GM19238 (cell line): Measurements from ENCODE around the gene CAPN8.

Experiments
- DNase-seq: peaks from one replicate; pipeline ENCODE4 v3.0.0; 2011; ENCODE audit warnings: low spot score; ENCODE audit not compliant: insufficient read length

Gene CAPN8

DNA sequence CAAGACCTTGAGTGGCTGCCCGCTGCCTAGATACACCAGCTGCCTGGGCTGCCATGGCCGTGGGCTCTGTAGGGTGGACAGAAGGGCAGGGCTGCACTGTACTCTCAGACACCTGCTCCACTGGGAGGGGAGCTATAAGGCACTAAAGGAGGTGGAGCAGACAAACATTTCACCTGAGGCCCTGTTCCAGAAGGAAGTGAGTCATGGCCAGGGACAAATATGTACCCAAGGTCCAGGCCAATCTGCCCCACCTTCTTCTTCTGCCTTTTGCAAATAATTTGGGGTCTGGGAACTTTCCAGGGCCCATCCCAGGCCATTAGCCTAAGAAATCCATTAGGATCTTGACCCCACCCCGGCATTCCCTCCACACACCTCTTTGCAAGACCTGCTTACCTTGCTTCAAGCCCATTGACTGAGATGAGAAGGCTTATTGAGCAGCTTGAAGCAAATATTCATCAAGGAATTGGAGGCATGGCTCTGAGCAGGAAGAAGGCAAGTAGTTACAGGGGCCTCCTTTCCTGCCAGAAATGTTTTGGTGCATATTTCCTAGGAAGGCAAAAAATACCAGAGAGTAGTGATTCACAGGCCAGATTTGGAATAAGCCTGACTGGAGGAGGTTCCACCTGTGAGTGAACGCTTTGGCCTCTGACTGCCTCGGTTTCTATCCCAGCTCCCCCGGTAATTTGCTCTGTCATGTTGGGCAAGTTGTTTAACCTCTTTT is at the start of gene CAPN8:
CAPN8 (minus strand) TSS at position 110 of the 721 bp plus-strand sequence; CDS start at position 55, 55 bp downstream.
- no peak for DNase-seq

DNA sequence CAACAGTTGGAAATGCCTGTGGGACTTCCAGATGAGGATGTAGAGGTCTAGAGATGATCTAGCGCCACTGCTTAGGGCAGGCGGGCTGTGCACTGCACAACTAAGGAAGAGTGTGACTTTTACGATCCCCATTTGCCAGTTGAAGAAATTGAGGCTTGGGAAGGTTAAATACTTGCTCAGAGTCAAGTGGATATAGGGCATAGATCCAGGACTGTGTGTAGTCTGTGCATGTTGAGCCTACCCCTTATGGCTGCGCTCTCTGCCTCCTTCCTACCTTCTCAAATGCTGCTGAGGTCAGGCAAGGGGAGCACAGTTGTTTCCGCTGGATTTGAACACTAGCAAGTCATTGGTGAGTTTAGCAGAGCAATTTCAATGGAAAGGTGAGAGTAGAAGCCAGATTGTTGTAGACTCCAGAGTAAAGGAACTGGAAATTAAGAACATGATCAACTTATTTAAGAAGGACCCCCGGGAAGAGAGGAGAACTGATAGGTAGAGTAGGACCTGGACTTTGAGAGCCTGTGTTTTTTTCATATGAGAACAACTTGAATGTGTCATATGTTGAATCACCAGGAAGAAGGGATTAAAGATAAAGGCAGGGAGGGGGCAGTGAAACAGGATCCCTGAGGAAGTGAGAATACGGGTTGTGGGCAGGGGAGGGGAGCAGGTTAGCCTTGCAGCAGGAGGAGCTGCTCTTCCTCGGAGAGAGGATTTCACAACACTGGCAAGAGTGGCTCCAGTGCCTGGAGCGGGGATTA is 49.5 kb upstream of the CAPN8 start:
- DNase-seq = no peak

DNA sequence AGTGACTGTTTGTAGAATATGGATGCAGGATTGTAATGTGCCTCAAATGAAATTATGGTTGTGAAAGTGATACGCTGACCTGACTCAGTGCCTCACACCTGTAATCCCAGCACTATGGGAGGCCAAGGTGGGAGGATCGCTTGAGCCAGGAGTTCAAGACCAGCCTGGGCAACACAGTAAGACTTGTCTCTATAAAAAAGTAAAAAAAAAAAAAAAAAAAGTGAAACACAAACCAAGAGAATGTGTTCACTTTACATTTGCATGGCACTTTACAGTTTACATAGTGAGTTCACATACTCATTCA is 48.9 kb upstream of the CAPN8 start:
- no peak for DNase-seq

DNA sequence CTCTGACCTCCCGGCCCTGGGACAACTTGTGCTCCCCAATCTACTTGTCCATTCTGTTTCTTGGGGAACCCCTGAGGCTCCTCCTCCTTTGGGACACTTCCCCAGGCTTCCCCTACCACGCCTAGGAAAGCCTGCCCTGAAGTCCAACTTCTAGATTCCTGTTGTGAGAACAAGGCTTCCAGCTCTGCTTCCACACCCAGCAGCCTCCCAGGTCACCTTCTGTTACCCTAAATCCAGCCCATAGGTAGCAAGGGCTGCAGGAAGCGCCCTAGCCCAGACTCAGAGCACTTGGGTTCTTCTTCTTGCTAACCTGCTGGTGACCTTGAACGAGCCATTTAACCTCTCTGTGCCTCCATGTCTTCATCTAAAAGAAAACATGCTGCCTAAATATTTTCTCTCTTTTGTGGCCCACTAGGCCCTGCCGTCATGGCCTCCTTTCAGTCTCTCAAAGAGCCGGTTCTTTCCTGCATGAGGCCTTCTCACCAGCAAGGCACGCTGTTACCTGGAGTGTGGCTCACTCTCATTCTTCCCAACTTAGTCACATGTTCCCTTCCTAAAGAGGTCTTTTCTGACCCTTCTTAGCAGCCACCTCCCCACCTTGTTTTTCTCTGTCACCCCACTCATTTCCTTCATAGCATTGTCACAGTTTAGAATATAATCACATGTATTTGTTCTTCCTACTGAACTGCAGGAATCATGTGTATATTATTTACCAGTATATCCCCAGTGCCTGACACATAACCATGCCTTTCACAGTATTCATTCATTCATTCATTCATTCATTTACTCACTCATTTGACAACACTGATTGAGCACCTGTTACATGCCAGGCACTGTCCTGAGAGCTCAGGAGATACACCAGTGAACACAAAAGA is 48.3 kb upstream of the CAPN8 start:
- DNase-seq = no peak

DNA sequence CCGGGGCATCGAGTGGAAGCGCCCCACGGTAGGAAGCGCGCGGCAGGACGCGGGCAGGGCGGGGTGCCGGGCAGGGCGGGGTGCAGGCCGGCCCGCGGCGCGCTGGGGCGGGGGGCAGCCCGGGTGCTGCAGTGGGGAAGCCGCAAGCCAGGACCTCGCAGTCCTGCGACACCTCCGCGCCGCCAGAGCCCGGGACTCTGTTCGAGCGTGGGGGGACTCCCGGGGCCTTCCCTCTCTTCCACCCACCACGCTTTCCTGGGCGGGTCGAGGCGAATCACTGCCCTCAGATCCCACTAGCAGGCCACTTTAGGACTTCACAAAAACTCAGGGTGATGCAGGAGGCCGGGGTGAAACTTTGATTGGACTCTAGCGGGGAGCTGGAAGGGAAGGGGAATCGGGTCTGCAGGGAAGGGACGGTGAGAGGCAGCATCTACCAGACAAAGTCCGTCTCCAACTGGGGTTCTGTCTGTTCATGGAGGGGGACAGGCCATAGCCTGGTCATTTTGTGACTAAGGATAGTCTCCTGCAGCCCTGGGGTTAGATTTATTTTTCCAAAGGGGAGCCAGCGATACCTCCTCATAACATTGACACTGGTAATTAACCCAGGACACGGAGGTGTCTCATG is 47.5 kb upstream of the CAPN8 start:
- peak; percentile 30 for DNase-seq

DNA sequence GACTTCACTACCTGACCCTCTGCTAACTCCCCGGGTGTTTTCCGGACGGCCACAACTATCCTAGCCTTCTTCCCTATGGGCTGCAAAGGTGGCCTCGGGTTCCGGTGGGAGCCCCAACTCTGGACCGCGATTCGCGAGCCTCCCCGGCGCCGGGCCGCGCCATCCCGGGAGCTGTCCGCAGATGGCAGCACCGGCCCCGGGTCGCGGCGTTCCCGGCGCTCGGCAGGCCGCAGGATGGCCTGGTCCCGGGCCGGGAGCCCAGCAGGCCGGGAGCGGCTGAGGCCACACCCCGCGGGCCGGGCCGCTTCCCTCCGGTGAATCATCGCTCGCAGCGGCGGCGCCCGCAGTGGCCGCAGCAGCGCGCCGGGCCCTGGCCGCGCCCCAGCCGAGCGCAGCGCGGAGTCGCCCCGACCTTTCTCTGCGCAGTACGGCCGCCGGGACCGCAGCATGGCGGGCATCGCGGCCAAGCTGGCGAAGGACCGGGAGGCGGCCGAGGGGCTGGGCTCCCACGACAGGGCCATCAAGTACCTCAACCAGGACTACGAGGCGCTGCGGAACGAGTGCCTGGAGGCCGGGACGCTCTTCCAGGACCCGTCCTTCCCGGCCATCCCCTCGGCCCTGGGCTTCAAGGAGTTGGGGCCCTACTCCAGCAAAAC is 46.8 kb upstream of the CAPN8 start, which contains the start of gene CAPN2:
CAPN2 (plus strand) TSS at position 346 of the 656 bp plus-strand sequence; CDS start at position 448, 102 bp downstream.
- peak; percentile 70 for DNase-seq

DNA sequence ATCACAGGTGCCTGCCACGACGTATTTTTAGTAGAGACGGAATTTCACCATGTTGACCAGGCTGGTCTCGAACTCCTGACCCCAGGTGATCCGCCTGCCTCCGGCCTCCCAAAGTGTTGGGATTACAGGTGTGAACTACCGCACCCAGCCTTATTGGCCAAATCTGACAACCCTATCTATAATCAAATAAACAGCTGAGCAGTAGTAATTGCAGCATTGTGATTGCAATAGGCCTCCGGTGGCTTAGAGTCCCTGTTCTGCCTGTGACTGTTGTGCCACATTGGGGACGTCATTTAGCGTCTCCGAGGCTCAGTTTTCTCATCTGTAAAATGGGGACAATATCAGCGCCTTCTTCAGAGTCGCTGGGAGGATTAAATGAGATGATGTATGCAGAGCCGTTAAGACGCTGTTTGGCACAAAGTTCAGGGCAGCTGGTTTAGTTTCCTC is 46.3 kb upstream of the CAPN8 start:
- no peak for DNase-seq

DNA sequence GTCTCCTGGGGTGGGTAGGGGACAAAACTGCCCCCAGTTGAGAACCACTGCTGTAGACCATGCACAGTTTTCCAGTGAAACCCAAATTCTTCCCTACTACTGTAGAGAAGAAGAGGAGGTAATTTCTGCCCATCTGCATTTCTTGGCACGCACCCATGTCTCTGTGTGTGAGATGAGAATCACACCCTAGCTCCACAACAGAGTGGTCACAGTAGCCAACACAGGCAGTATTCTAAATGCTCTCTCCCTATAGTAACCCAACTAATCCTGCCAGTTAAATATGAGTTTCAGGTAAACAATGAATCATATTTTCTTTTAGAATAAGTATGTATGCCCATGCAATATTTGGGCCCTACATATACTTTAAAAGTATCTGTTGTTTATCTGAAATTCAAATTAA is 45.7 kb upstream of the CAPN8 start:
- DNase-seq = no peak

DNA sequence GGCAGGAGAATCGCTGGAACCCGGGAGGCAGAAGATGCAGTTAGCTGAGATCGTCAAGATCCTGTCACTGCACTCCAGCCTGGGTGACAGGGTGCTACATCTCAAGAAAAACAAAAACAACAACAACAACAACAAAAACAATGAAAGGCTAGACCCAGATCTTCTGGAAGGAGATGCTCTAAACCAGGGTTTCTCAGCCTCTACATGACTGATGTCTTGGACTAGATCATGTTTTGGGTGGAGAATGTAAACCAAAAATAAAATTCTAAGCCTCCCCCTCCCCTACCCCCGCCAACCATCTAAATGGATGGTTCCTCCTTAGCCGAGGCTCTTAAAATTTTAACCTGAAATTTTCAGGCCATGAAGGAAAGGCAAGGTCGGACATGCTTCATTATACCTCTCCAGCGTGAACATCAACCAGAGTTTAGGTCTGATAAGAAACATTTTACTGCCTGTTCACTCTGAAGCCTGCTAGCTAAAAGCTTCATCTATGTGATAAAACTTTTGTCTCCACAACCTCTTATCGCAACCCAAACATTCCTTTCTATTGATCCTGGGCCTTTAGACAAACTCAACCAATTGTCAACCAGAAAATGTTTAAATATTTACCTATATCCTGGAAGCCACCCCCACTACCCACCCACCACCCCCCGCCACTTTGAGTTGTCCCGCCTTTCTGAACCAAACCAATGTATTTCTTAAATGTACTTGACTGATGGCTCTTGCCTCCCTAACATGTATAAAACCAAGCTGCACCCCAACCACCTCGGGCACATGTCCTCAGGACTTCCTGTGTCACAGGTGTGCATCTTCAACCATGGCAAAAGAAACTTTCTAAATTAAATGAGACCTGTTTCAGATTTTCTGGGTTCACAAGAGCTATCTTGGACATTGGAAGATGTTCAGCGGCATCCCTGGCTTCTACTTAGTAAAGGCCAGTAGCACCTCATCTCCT is 45.0 kb upstream of the CAPN8 start:
- no peak for DNase-seq

DNA sequence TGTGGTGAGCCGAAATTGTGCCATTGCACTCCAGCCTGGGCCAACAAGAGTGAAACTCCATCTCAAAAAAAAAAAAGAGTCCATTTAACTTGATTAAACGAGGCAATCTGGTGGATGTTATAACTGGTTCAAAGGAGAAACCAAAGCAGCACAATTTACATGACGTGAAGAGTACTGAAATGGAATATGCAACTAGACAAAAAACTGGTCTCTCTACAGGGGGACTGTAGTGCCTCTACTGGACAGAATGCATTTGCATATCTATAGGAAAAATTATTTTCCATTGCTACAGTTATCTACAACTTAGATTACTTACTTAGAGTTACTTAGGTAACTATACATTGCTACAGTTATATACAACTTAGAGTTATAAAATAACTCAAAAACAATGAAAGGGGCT is 44.1 kb upstream of the CAPN8 start:
- DNase-seq = no peak

DNA sequence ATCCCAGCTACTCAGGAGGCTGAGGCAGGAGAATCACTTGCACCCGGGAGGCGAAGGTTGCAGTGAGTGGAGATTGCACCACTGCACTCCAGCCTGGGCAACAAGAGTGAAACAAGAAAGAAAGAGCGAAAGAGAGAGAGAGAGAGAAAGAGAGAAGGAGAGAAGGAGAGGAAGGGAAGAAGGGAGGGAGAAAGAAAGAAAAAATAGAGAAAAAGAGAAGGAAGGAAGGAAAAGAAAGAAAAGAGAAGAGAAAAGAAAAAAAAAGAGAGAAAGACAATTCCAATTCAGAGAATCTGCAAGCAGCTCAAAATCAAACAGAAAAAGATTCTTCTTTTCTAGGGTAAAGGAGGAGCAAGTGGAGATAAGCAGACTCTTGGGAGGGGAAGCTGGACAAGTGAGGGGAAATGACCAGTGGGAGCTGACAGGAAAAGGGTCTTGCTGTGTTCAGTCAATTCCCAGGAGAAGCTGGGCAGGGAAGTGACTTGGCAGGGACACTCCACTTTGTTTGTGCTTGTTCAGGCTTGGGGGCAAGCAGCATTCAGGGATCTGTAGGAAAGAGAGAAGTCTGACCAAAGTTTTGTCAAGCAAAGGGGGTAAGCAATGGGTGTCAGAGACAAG is 43.3 kb upstream of the CAPN8 start:
- no peak for DNase-seq

DNA sequence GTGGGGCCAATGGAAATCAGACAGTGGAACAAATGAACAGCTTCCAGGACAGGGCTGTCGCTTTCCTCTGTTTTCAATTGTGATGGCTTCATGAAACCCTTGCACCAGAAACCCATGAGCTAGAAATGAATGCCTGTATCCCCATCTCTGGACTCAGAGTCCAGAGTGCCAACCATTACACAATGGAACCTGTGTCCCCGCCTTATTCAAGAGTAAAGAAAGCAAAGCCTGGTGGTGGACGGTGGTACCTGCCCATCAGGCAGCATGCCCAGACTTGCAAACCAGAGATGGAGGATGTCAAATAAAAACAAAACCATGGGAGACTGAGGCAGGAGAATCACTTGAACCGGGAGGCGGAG is 42.5 kb upstream of the CAPN8 start:
- DNase-seq = no peak

DNA sequence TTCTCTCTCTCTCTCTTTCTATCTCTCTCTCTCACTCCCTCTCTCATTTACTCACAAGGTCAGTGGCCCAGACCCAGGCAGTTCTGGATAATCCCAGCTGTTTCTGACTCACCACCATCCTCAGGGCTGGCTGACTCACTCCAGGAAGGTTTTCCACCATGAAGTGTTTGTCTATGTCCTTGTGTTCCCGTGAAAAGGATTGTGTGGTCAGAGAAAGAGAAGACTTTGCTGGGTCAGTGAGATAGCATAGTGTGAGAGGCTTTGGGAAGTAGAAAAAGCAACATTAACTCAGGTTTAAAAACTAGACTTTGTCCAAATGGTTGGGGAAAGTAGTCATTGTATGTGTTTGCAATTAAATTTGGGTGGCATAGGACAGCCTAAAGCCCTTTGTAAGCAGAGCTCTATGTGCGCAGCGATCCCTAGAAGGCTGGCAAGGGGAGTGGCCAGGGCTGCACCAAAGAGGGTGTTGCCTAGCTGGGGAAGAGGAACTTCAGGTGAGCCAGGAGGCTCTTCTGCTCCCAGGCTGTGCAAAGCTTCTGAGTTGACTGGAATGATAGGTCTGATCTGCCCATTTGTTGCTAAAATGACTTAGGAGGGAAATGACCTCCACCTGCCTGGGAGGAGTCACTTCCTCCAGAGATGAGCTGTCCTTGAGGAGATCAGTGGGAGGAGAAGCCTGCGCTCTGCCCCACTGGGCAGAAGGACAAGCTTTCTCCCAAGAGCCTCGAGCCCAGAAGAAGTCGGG is 41.9 kb upstream of the CAPN8 start:
- DNase-seq = no peak

DNA sequence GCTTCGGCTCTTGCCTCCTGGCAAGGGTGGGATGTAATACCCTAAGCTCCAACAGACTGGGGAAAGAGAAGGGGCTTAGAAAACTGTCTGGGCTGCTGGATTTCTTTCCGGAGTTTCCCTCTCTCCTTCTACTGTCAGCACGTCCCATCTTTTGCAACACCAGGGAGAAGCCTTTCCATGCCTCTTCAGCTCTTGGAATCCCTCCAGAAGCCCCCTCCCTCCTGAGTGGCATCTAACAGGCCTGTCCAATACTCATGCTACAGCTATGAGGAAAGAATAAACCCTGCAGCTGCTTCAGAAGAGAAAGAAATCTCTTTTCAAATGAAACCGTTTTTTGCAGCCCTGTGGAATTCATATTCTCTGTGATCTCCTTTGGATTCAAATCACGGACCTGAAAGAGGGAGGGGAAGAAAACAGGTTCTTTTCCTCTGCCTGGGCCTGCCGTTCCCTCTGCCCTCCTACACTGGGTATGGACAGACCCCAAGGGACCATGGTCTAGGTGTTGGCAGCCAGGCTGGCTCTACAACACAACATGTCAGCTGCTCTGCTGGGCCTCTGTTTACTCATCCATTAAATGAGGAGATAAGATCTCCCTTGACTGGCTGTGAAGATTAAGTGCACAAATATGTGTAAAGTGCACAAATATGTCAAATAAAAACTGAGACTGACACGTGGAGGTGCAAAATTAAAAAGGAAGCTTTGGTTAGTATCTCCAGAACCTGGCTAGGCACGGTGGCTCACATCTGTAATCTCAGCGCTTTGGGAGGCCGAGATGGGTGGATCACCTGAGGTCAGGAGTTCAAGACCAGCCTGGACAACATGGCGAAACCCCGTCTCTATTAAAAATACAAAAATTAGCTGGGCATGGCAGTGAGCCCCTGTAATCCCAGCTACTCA is 40.8 kb upstream of the CAPN8 start:
- DNase-seq = no peak

DNA sequence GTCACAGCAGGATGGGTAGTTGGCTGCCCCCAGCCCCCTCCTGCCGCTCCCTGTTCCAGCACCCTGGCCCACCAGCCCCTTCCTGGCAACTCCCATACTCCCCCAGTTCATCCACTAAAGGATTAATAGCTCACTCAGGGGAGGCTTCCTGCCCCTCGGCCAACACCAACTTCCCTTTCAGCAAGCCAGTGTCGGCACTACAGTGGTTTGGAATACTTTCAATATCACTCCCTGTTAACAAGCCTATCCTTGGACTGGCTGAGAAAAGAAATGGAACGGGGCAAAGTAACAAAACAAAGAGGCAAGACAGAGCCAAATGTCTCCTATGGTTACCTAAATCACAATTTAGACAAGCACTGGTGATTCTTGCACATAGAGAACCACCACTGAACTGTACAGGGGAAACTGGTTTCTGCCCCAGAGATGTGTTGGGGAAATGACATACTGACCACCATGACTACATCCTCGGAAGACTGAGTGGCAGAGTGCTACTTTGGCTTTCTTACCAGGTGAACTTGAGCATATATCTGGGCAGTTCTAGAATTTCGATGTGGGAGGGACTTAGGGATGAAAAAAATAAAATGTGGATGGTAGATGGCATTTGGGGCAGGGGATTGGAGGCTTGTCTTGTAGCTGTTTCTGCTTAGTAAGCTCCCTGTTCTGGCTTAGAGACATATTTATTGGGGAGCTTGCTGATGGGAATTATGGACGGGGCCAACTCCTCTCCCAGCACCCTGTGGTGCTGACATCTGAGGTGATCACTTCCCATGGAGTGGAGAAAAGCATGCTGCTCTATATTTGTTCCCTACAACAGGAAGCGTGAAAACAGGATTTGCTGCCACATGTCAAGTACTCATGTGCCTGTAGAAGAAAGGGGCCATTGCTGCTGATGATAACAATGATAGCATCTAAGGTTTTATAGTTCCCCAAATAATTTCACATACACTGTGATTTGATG is 39.7 kb upstream of the CAPN8 start:
- DNase-seq = no peak

DNA sequence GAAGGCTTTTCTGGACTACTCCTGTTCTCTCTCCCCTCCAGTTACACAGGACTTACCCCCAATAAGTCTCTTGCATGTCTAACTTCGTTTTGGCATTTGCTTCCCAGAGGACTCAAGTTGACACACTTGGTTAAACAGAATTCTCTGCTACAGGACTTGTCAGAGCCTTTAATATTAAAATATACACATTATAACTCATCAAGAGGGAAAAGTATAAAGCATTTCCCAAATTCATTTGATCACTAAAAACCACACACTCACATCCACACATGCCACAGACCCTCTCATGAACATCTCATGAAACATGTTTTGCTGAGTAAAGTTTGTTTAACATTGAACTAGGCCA is 38.1 kb upstream of the CAPN8 start:
- no peak for DNase-seq
